OCI-LY3 (cell line): Measurements from ENCODE around the gene AGBL4.
A peak's percentile ranks its signal among the peaks of the same experiment; 100 is the strongest.

Source experiments
- H2AFZ ChIP-seq: fragments of 200-600, 300-600 bp; shearing (Covaris generic); 2 replicates; pipeline ENCODE4 v1.6.0; 2014; ENCODE audit warnings: antibody characterized with exemption, low read depth, low read length
- H3K27ac ChIP-seq: fragments of 200-600, 300-600 bp; sonication (generic); 2 replicates; pipeline ENCODE4 v1.5.1; 2014; ENCODE audit warnings: mild to moderate bottlenecking, low read length, moderate library complexity, mixed read lengths
- H3K27me3 ChIP-seq: fragments of 200-600, 300-600 bp; sonication (generic); 2 replicates; pipeline ENCODE4 v1.6.1; 2014; ENCODE audit warnings: low read depth, low read length, mixed read lengths
- H3K36me3 ChIP-seq: fragments of 200-600, 300-600 bp; sonication (generic); replicated peaks from 2 replicates; pipeline ENCODE3; 2014; ENCODE audit warnings: low read depth, low read length, mixed read lengths
- H3K4me1 ChIP-seq: fragments of 300-600, 200-600 bp; sonication (generic); 2 replicates; pipeline ENCODE4 v1.6.1; 2014; ENCODE audit warnings: low read length, mixed read lengths
- H3K4me2 ChIP-seq: fragments of 200-600, 300-600 bp; sonication (generic); 2 replicates; pipeline ENCODE4 v1.6.1; 2014; ENCODE audit warnings: low read length, mixed read lengths
- H3K4me3 ChIP-seq: fragments of 300-600, 200-600 bp; sonication (generic); 2 replicates; pipeline ENCODE4 v1.5.1; 2014; ENCODE audit warnings: antibody characterized with exemption, mild to moderate bottlenecking, low read length, moderate library complexity
- H3K79me2 ChIP-seq: fragments of 300-600, 200-600 bp; shearing (Covaris generic); 2 replicates; pipeline ENCODE4 v1.6.1; 2014; ENCODE audit warnings: mild to moderate bottlenecking, low read length, mixed read lengths
- H3K9ac ChIP-seq: fragments of 300-600, 200-600 bp; shearing (Covaris generic); 2 replicates; pipeline ENCODE4 v1.6.0; 2014; ENCODE audit warnings: mild to moderate bottlenecking, low read length, moderate library complexity
- H3K9me3 ChIP-seq: fragments of 200-600, 300-600 bp; shearing (Covaris generic); 2 replicates; pipeline ENCODE4 v1.6.1; 2014; ENCODE audit warnings: low read length, mixed read lengths; ENCODE audit not compliant: insufficient read depth
- H4K20me1 ChIP-seq: fragments of 200-600, 300-600 bp; sonication (generic); 2 replicates; pipeline ENCODE4 v1.6.1; 2016; ENCODE audit warnings: low read length, mixed read lengths; ENCODE audit not compliant: insufficient read depth
- EZH2phosphoT487 ChIP-seq: fragments of 200-600 bp; shearing (Covaris generic); IDR thresholded peaks from 2 replicates; pipeline ENCODE4 v1.6.1; 2018; ENCODE audit warnings: antibody characterized with exemption, mixed run types, low read depth
- TF ChIP-seq, protein P1 (sequence below): fragments of 200-600, 300-600 bp; sonication (generic); IDR thresholded peaks from 2 replicates; pipeline ENCODE4 v1.5.1; 2014; ENCODE audit warnings: antibody characterized with exemption, low read length, low read depth

Gene AGBL4

DNA sequence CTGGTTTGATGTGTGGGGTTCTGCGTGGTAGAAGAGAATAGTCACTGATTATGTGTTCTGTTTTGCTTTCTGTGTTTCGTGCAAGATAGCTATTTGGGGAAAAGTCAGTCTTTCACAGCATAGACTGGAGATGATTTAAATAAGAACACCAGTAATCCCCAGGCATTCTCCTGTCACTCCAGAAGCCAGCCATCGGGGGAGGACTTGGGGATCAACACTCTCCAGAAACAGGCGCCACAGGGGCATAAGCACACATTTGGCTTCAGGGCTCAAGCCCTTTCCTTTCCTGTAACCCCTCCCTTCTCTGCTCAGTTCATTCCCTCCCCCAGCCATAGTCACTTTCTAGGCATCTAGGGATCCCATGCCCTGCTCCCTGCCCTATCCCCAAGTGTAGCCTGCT lies 1149.8 kb downstream of the AGBL4 start:
- no peaks in the 10 kb centered on the region for H3K4me1 ChIP-seq
- no peaks in the 10 kb centered on the region for H3K27me3 ChIP-seq
- no peaks in the 10 kb centered on the region for H4K20me1 ChIP-seq
- H3K9ac ChIP-seq, result no peak overlapping the region
- no peak overlapping the region for H2AFZ ChIP-seq
- H3K36me3 ChIP-seq, result no peaks in the 10 kb centered on the region
- no peak overlapping the region for H3K4me2 ChIP-seq
- H3K79me2 ChIP-seq, result no peaks in the 10 kb centered on the region
- no peak overlapping the region for H3K4me3 ChIP-seq
- no peak for TF ChIP-seq EZH2phosphoT487
- TF ChIP-seq, protein P1, sequence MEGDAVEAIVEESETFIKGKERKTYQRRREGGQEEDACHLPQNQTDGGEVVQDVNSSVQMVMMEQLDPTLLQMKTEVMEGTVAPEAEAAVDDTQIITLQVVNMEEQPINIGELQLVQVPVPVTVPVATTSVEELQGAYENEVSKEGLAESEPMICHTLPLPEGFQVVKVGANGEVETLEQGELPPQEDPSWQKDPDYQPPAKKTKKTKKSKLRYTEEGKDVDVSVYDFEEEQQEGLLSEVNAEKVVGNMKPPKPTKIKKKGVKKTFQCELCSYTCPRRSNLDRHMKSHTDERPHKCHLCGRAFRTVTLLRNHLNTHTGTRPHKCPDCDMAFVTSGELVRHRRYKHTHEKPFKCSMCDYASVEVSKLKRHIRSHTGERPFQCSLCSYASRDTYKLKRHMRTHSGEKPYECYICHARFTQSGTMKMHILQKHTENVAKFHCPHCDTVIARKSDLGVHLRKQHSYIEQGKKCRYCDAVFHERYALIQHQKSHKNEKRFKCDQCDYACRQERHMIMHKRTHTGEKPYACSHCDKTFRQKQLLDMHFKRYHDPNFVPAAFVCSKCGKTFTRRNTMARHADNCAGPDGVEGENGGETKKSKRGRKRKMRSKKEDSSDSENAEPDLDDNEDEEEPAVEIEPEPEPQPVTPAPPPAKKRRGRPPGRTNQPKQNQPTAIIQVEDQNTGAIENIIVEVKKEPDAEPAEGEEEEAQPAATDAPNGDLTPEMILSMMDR, result no peak
- H3K27ac ChIP-seq, result no peak overlapping the region
- H3K9me3 ChIP-seq, result no peaks in the 10 kb centered on the region

DNA sequence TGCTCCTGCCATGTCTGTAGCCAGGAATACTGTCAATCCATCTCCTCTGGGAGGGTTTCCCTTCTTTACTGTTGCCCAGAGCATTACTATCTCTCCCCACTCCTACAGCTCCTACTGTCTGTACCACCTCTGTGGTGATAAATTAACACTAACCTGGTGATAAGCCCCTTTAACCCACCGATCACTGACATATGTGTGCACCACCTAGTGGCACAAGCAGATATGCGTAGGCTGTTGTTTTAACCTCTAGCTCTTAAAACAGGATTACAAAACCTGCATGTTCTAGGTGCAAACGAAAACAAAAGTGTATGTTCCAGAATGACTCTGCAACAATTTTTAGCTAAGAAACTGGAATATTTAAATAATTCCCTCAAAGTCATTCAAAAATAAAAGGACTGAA lies 1153.2 kb downstream of the AGBL4 start:
- H3K4me2 ChIP-seq, result no peak overlapping the region
- TF ChIP-seq EZH2phosphoT487, result no peak
- TF ChIP-seq, protein P1, result peak; percentile 78
- H3K27me3 ChIP-seq, result no peaks in the 10 kb centered on the region
- no peak overlapping the region for H3K9ac ChIP-seq
- H3K36me3 ChIP-seq, result no peaks in the 10 kb centered on the region
- H2AFZ ChIP-seq, result no peak overlapping the region
- H3K79me2 ChIP-seq, result no peaks in the 10 kb centered on the region
- H3K9me3 ChIP-seq, result no peaks in the 10 kb centered on the region
- H3K4me1 ChIP-seq, result no peaks in the 10 kb centered on the region
- no peak overlapping the region for H3K27ac ChIP-seq
- H3K4me3 ChIP-seq, result no peak overlapping the region
- no peaks in the 10 kb centered on the region for H4K20me1 ChIP-seq

DNA sequence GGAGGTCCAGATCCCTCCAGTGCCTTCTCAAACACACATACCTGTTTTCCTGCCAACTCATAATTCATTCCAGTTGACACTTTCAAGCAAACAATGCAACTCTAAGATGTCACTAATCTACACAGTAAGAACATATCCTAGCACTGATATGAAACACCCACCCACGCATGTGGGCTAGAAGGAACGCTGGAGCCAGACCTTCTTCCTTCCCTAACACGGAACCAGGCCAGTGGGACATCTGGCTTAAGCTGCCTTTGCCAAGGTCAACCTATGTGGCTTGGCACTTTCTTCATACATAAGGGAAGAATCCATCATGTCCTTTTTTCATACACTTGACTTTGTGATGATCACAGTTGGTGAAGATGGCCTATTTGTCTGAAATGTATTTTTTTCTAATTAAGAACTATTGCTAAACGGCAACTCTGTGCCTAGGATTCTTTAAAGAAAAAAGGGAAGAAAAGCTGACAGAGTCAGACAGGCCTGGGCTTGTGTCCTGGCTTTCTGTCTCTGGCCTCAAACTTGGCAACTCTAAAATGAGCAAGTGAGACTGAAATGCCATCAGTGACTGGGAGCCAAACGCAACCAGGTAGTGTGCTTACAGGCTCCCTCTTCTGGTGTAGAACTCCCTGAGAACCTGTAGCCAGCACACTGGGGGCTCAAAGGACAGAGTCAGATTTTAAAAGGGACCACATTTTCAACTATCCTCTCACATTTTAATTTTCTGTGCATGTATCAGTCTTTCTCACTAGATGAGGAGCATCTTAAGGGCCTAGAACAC lies 1154.4 kb downstream of the AGBL4 start:
- H3K27ac ChIP-seq, result no peak overlapping the region
- H3K9me3 ChIP-seq, result no peaks in the 10 kb centered on the region
- H3K27me3 ChIP-seq, result no peaks in the 10 kb centered on the region
- no peaks in the 10 kb centered on the region for H3K79me2 ChIP-seq
- H3K4me3 ChIP-seq, result no peak overlapping the region
- H3K4me2 ChIP-seq, result no peak overlapping the region
- no peak overlapping the region for H3K9ac ChIP-seq
- H2AFZ ChIP-seq, result no peak overlapping the region
- H3K4me1 ChIP-seq, result no peaks in the 10 kb centered on the region
- H4K20me1 ChIP-seq, result no peaks in the 10 kb centered on the region
- no peaks in the 10 kb centered on the region for H3K36me3 ChIP-seq
- TF ChIP-seq EZH2phosphoT487, result no peak
- TF ChIP-seq, protein P1, result peak; percentile 48

DNA sequence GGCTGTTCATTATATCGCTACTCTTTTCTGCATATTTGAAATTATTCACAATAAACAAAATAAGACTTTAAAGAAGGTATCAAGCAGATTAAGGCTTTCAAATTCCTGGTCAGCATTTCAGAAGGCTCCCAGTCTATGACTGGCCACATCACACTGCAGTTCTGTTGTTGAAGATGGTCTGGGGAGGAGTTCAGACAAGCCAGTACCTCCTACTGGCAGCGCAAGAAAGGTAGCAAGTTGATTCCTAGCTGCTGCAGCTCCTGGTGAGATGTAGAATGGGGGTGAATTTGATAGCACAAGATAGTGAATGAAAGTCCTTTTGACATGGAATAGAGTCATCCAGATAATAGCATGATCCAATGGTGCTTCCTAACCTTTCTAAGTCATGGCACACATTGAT lies 1158.8 kb downstream of the AGBL4 start:
- no peak for TF ChIP-seq EZH2phosphoT487
- TF ChIP-seq, protein P1, result no peak
- Histone ChIP-seq H3K4me3 (no peak overlapping the region), H4K20me1 (no peaks in the 10 kb centered on the region), H3K27me3 (no peaks in the 10 kb centered on the region), H3K79me2 (no peaks in the 10 kb centered on the region), H3K4me1 (no peaks in the 10 kb centered on the region), H2AFZ (no peak overlapping the region), H3K27ac (no peak overlapping the region), H3K9me3 (no peaks in the 10 kb centered on the region), H3K4me2 (no peak overlapping the region), H3K36me3 (no peaks in the 10 kb centered on the region), H3K9ac (no peak overlapping the region)
